Measurements from ENCODE around the gene ATXN1.

ATXN1 gene

GRCh38 chr6:16522937-16523336 is 238.3 kb downstream of the ATXN1 start:
- DNase-seq: no peak

DNA sequence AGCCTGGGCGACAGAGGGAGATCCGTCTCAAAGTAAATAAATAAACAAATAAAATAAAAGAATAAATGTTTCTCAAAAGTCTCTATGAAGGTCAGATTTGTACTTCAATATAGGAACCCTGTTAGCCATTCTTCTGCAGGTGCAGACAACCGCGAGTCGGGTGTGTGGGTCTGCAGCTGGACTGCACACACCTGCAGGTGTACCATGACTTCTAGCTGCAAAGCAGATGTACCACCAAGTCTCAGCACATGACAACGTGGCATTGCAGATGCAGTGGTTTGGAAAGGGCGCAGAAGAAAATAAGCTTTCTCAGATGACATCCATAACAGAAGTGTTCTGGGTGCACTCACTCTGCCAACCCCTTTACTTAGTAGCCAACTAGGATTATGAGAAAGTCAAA is 239.7 kb downstream of the ATXN1 start:
- DNase-seq: no peak

GRCh38 chr6:16519265-16520242 is 241.7 kb downstream of the ATXN1 start:
- DNase-seq: no peak

- no peak for DNase-seq
Observed at GRCh38 chr6:16518265-16518664, 243.0 kb downstream of the ATXN1 start.

DNA sequence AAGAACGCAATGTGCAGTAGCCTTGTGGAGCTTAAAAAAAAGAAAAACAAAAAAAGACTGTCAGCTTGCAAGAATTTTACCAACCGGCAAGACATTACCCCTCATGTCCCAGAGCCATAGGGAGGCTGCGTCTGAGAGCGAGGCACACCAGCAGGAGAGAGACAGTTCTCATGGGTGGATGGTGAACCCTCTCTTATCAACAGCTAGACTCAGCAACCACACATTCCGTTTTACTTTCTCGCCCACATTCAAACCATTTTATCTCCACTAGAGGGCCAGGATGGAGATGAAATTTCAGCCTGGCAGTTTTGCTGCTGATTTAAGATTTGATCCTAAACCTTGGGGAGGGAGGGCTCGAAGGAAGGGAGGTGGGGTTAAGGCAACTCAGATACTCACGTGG is 247.0 kb downstream of the ATXN1 start:
- DNase-seq: peak in 1 of 2 experiments; percentile 63

GRCh38 chr6:16512544-16513290 is 248.5 kb downstream of the ATXN1 start:
- DNase-seq: no peak

DNA sequence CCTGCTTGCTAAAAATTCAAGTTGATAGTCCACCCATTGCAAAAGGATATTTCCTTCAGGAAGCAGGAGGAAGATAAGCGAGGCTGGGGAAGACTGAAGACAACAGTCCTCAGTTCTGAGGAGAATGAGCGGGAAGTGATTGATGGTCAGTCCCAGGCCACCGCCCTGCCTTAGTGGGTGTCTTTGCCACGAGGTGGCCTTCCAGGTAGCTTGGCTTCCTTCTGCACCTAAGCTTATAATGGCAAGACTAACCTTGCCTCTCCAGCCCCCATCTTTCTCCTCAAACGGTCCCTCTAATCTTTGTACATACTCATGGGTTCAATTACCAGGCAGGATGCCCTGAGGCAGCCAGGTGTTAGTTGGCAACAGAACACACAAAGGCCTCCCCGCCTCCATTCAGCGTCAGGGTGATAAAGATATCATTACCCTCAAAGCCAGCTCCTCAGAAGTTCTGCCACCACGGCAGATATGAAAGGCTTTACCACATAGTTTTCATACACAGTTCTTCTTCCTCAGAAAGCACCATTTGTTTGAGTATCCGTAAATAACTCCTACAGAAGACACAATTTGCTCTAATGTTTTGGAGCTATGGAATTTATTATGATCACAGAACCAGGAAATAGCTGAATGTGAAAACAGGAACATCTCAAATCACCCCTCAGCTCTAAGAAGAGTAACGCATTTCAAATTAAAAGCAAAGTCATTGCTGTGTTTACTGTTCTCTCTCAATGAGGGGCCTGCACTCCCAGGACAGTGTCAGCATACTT is 249.4 kb downstream of the ATXN1 start:
- DNase-seq: no peak

DNA sequence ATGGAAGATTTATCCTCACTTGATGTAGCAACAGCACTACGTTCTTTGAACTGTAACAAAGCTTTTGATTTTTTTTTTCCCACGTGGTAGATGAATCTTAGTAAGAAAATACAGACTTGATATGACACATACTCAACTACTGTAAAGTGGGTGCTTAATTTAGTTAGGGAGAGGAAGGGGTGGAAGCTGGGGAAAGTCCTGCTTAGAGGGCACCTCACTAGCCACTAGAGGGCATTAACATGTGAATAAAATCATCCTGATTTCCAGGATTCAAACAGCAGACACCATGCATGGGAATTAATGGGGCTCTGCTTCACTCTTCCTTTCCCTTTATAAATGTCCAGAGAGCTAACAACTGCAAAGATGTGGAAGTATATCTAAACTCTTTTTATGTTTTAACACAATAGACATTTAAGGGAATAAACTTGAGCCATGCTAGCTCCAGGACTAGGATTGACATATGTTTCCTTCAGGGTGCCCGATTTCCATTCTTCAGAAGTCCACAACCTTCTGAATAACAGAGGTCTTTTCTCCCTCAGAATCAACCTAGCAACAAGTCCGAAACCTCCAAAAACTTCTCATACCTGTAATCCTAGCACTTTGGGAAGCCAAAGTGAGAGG is 250.1 kb downstream of the ATXN1 start:
- DNase-seq: peak in 1 of 2 experiments; percentile 54

- DNase-seq: no peak
Observed at GRCh38 chr6:16510245-16510644, 251.0 kb downstream of the ATXN1 start.

DNA sequence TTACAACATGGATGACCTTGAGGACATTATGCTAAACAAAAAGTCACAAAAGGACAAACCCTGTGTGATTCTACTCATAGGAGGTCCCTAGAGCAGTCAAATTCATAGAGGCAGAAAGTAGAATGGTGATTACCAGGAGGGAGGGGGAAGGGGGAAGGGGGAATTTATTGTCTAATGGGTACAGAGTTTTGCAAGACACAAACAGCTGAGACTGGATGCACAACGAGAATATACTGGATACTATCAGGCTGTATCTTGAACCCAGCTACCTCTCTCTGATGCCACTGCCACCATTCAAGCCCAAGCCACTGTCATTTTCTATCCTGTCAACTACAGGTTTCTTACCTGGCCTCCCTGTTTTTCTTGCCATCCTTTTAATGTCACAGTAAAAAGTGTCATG is 252.3 kb downstream of the ATXN1 start:
- DNase-seq: no peak

DNA sequence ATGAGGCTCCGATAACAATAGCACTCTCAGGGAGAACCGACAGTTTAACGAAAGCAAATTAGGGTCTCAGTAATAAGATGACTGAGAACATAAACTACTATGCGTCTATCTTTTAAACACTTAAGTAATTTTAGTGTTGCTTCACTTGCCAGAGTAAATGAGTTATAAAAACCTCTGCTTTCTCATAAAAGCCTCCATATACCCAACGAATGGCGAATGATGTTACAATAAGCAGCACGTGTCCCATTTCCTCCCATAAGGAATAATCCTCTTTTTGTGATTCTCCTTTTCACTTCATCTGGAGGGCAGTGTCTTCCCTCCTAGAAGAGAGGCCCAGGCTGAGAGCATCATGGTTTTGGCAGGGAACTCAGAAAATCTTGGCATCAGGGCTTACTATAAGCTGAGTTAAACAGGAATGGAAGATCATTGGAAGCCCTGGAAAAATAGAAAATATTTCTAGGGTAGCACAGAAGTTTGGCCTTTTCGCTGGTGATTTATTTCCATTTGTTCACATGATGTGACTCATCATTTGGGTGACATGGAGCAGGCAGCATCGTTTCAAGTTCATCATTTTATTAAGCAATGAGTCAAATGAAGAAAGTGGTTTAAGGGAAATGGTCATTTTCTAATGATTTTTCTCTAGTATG is 255.4 kb downstream of the ATXN1 start:
- DNase-seq: no peak

DNA sequence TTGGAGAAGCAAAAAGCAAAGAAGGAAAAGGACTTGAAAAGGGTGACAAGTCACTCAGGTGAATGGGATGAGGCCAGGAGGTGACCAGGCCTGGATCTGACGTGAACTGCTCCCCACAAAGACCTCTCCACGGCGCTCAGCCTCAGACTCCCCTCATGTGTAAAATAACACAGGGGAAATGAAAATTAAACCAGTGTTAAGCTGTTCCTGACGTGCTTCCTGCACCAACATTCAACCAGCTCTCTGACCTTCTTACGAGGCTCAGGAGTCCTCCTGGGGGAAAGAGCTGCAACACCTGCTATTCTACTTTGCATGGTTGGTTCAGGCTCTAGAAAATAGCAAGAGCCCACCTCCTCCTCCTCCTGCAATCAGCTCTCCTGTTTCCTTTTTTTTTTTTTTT is 256.7 kb downstream of the ATXN1 start:
- DNase-seq: no peak

DNA sequence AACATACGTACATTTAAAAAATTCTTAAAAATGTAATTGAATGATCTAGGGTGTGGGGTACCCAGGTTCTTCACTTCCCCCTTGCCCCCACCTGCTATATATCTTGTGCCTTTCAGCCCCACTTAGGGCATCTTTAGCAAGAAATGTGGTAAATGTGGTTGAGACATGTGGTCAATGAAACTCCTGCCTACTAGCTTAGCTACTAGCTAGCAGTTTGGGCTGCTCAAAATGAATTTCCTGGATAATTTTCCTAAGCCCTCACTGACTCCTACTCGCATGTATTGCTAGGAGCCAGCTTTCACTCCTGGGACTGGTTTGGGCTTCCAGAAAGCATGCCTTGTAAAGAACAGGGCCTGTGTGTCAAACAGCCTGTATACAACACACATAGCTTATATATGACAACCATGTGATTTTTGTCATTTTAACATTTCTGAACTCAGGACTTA is 257.3 kb downstream of the ATXN1 start:
- no peak for DNase-seq

- DNase-seq: no peak
Observed at GRCh38 chr6:16503241-16503775, 258.0 kb downstream of the ATXN1 start.

GRCh38 chr6:16498957-16499356 is 262.3 kb downstream of the ATXN1 start:
- no peak for DNase-seq

GRCh38 chr6:16498237-16498636 is 263.0 kb downstream of the ATXN1 start:
- no peak for DNase-seq

DNA sequence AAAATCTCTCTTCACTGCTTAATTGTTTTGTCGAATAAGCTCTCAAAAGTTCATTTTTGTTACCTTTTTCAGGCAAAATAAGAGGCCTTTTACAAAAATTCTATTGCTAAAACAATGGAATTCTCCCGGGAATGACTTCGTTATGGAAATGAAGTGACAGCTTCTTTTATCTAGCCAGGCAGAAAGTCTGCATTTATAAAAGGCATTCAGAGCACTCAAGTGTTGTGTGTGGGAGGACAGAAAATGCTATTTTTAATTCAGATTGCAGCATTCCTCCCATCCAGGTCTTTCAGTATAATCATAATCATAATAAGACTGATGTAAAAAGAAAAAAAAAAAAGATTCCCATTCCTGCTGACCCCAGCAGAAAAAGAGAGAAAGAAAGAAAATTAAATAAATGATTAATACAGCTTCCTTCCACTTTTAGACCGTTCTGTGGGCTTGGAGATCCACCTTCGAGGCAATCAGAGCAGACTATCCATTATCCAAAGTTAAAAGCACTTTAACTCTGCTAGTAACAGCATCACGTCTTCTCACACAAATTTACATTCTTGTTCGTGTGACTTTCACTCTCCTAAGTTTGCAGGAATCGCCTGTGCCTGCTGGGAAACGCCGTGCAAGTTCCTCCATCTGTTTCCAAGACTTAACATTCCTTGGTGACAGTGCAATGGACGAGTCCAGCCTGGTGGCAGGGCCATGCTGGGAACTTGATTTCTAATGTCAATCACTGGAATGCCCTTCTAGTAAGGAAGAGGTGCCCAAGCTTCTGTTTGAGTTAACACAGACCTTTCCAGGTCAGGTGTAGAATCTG is 264.1 kb downstream of the ATXN1 start:
- DNase-seq: no peak

- DNase-seq: no peak
Observed at GRCh38 chr6:16496210-16496609, 265.1 kb downstream of the ATXN1 start.

- DNase-seq: no peak
Observed at GRCh38 chr6:16494793-16495192, 266.5 kb downstream of the ATXN1 start.

GRCh38 chr6:16493802-16494201 is 267.5 kb downstream of the ATXN1 start:
- no peak for DNase-seq

DNA sequence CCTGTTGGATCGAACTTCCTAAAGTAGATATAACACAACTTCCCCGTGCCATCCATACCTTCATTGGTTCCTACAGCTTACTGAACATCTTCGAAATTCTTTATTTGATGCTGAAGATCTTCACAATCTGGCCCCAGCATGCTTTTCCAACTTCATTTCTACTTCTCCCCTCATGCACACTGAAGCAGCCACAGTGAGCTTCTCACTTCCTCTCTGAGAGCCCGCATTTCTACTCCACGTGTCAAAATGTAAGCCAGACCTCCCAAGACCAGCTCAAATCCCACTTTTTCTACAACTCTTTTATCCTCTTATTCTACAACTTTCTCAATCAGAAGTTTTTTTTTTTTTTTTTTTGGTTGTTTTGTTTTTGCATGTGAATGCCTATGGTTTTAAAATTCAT is 268.1 kb downstream of the ATXN1 start:
- no peak for DNase-seq

Data from SW 1271 (cell line).